ENCODE results near the gene SKP1.

SKP1 gene

GRCh38 chr5:134110382-134110781 is 66.4 kb downstream of the SKP1 start:
- no peak overlapping the region for H3K9ac ChIP-seq (ENCODE audit: low read depth, low read length)
- H3K27me3 ChIP-seq (ENCODE audit: control insufficient read depth, insufficient read depth, low read length), result peaks cover 27% of the 10 kb centered on the region
- no peaks in the 10 kb centered on the region for H3K36me3 ChIP-seq (ENCODE audit: control insufficient read depth, insufficient read depth, low read length)
- no peak overlapping the region for H3K4me3 ChIP-seq (ENCODE audit: low read depth, low read length)
- no peaks in the 10 kb centered on the region for H3K9me3 ChIP-seq (ENCODE audit: control insufficient read depth, insufficient read depth, low read length)
- no peaks in the 10 kb centered on the region for H3K4me1 ChIP-seq (ENCODE audit: control insufficient read depth, insufficient read depth, low read length)

DNA sequence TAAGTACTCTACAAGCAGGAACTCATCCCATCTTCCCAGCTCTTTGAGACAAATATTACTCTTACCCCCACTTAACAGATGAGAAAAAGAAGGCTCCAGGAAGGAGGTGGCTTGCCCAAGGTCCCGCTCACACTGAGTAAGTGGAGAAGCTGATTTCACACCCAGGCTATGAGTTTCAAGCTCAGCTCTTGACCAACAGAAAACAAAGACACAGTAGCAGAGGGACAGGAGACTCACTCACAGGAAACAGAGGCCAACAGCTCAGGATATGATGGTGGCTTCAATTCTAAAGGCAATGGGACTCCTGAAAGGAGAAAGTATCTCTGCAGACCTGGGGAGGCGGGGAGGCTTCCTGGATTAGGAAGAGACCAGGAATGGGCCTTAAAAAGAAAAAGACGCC is 69.0 kb downstream of the SKP1 start:
- H3K9ac ChIP-seq (ENCODE audit: low read depth, low read length), result no peak overlapping the region
- peaks cover 5% of the 10 kb centered on the region for H3K4me1 ChIP-seq (ENCODE audit: control insufficient read depth, insufficient read depth, low read length)
- H3K9me3 ChIP-seq (ENCODE audit: control insufficient read depth, insufficient read depth, low read length), result no peaks in the 10 kb centered on the region
- no peaks in the 10 kb centered on the region for H3K36me3 ChIP-seq (ENCODE audit: control insufficient read depth, insufficient read depth, low read length)
- H3K27me3 ChIP-seq (ENCODE audit: control insufficient read depth, insufficient read depth, low read length), result peaks cover 17% of the 10 kb centered on the region
- H3K4me3 ChIP-seq (ENCODE audit: low read depth, low read length), result no peak overlapping the region

DNA sequence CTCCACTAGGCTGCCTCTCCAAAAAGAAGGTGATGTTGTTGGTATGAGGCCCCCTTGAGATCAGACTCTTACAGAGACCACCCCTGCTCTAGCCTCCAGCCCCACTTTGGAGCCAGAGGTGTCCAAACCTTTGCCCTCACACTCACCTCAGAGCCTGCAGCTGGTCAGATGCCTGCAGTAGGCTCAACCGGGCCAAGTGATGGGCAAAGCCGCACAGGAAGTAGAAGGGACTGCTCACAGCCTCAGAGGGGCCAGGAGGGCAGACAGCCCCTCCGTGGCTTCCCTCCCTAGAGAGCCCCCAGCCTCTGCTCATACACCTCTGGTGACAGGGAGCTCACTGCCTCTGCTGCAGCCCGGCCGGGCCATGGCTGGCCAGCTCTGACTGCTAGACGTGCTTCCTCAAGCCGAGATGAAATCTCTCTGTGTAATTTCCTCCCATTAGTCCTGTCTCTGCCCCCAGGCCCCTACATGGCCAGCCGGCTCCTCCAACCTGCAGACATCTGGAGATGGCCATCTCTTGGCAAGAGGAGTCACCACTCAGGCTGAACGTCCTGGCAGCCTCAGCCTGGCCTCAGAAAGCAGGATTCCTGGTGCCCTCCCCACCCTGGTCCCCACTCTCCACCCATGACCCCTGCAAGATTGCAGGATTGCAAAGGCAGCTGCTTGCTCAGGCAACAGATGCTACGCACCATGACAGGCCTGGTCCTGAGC is 69.6 kb downstream of the SKP1 start:
- H3K9ac ChIP-seq (ENCODE audit: low read depth, low read length), result no peak overlapping the region
- H3K4me3 ChIP-seq (ENCODE audit: low read depth, low read length), result no peak overlapping the region
- no peaks in the 10 kb centered on the region for H3K36me3 ChIP-seq (ENCODE audit: control insufficient read depth, insufficient read depth, low read length)
- H3K27me3 ChIP-seq (ENCODE audit: control insufficient read depth, insufficient read depth, low read length), result peaks cover 11% of the 10 kb centered on the region
- H3K9me3 ChIP-seq (ENCODE audit: control insufficient read depth, insufficient read depth, low read length), result no peaks in the 10 kb centered on the region
- H3K4me1 ChIP-seq (ENCODE audit: control insufficient read depth, insufficient read depth, low read length), result peaks cover 7% of the 10 kb centered on the region

DNA sequence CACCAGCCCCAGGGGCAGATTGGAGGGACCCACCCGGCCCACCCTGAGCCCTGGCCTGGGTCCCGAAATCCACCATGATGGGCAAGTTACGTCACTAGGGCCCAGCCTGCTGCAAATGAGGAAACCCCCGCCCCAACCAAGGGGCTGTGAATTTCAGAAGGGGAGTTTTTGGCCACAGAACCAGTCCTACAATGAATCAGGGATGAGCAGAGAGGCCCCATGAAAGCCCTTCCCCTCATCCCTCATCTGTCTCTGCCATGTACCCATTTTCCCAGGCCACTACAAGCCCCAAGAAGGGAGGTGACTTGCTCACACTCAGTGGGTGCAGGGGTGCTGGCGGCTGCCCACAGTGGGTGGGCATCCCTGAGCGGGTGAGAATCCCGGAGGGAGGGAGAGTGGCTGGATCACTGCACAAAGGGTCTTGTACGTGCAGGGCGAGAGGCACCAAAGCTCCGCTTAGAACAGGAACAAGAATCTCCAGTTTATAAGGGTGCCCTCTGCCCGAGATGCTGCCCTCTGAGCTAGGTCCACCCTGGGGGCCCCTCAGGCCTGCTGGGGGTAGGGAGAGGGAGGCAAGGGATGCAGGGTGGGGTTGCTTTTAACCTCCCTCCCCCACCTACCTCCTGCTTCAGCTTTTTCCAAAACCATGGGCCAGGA is 72.6 kb downstream of the SKP1 start:
- H3K27me3 ChIP-seq (ENCODE audit: control insufficient read depth, insufficient read depth, low read length), result no peaks in the 10 kb centered on the region
- H3K4me3 ChIP-seq (ENCODE audit: low read depth, low read length), result no peak overlapping the region
- H3K36me3 ChIP-seq (ENCODE audit: control insufficient read depth, insufficient read depth, low read length), result no peaks in the 10 kb centered on the region
- H3K4me1 ChIP-seq (ENCODE audit: control insufficient read depth, insufficient read depth, low read length), result peaks cover 28% of the 10 kb centered on the region
- no peaks in the 10 kb centered on the region for H3K9me3 ChIP-seq (ENCODE audit: control insufficient read depth, insufficient read depth, low read length)
- no peak overlapping the region for H3K9ac ChIP-seq (ENCODE audit: low read depth, low read length)

DNA sequence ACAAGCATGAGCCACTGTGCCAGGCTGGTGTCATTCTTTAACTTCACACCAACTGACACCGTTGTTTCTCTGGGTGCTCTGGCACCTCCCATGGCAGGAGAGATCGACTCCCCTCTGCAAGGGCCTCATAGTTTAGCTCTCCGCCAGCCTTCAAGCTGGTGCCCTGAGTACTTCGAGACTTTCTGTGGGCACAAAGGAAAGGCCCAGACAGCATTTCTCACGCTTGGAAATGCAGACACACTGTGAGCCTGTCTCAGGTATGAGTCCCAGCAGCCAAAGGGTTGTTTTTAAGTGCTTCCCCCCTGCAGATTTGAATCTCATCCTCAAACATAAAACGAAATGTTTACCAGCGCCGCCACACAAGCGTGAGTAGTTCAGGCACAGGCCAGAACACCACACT is 73.4 kb downstream of the SKP1 start:
- Histone ChIP-seq H3K4me3 (ENCODE audit: low read depth, low read length) (no peak overlapping the region), H3K4me1 (ENCODE audit: control insufficient read depth, insufficient read depth, low read length) (peaks cover 31% of the 10 kb centered on the region), H3K9me3 (ENCODE audit: control insufficient read depth, insufficient read depth, low read length) (no peaks in the 10 kb centered on the region), H3K36me3 (ENCODE audit: control insufficient read depth, insufficient read depth, low read length) (no peaks in the 10 kb centered on the region), H3K9ac (ENCODE audit: low read depth, low read length) (no peak overlapping the region), H3K27me3 (ENCODE audit: control insufficient read depth, insufficient read depth, low read length) (peaks cover 2% of the 10 kb centered on the region)

GRCh38 chr5:134101686-134102439 is 74.9 kb downstream of the SKP1 start:
- peaks cover 31% of the 10 kb centered on the region for H3K4me1 ChIP-seq (ENCODE audit: control insufficient read depth, insufficient read depth, low read length)
- H3K9me3 ChIP-seq (ENCODE audit: control insufficient read depth, insufficient read depth, low read length), result no peaks in the 10 kb centered on the region
- H3K36me3 ChIP-seq (ENCODE audit: control insufficient read depth, insufficient read depth, low read length), result no peaks in the 10 kb centered on the region
- H3K9ac ChIP-seq (ENCODE audit: low read depth, low read length), result no peak overlapping the region
- no peak overlapping the region for H3K4me3 ChIP-seq (ENCODE audit: low read depth, low read length)
- peaks cover 3% of the 10 kb centered on the region for H3K27me3 ChIP-seq (ENCODE audit: control insufficient read depth, insufficient read depth, low read length)

DNA sequence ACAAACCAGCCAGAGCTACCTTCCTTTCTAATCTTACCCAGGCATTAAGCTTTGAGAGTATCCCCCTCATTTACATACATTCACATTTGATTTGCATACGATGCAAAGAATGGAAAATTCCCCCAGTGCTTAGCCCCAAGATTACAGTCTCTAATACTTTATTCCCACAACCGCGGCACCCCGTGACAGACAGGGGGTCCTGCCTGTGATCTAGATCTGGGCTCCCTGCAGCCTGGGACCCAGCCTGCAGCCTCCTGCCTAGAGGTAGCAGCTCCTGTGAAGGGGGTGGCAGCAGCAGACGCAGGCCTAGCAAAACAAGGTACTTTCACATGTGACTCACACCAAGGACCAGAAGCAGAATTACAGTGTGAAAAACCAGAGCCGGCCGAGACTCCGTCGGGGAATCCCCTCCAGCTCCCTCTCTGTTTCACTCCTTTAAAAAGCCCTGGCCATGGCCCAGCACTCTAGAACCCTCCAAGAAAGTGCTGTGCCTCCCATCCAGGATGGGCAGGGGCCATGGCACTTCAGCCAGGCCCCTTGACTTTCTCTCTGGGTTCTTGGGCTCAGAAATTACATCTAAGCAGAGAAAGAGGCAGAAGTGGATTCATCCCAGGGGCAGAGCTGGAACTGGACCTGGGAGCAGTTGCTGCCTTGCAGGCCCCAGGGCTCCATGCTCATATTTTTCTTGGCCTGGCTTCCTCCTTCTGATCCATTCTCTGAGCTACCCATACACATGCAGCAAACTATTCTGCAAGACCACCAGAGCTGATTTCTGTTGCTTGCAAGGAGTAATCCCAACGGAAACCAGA is 76.3 kb downstream of the SKP1 start:
- Histone ChIP-seq H3K4me3 (ENCODE audit: low read depth, low read length) (no peak overlapping the region), H3K27me3 (ENCODE audit: control insufficient read depth, insufficient read depth, low read length) (peaks cover 3% of the 10 kb centered on the region), H3K4me1 (ENCODE audit: control insufficient read depth, insufficient read depth, low read length) (peaks cover 31% of the 10 kb centered on the region), H3K36me3 (ENCODE audit: control insufficient read depth, insufficient read depth, low read length) (no peaks in the 10 kb centered on the region), H3K9me3 (ENCODE audit: control insufficient read depth, insufficient read depth, low read length) (no peaks in the 10 kb centered on the region), H3K9ac (ENCODE audit: low read depth, low read length) (peak overlapping the region; percentile 55)

GRCh38 chr5:134099939-134100282 is 76.8 kb downstream of the SKP1 start:
- H3K4me1 ChIP-seq (ENCODE audit: control insufficient read depth, insufficient read depth, low read length), result peaks cover 27% of the 10 kb centered on the region
- peaks cover 3% of the 10 kb centered on the region for H3K27me3 ChIP-seq (ENCODE audit: control insufficient read depth, insufficient read depth, low read length)
- H3K9me3 ChIP-seq (ENCODE audit: control insufficient read depth, insufficient read depth, low read length), result no peaks in the 10 kb centered on the region
- no peak overlapping the region for H3K9ac ChIP-seq (ENCODE audit: low read depth, low read length)
- no peaks in the 10 kb centered on the region for H3K36me3 ChIP-seq (ENCODE audit: control insufficient read depth, insufficient read depth, low read length)
- H3K4me3 ChIP-seq (ENCODE audit: low read depth, low read length), result no peak overlapping the region

GRCh38 chr5:134099288-134099872 is 77.4 kb downstream of the SKP1 start:
- Histone ChIP-seq H3K9ac (ENCODE audit: low read depth, low read length) (no peak overlapping the region), H3K4me3 (ENCODE audit: low read depth, low read length) (no peak overlapping the region), H3K27me3 (ENCODE audit: control insufficient read depth, insufficient read depth, low read length) (peaks cover 3% of the 10 kb centered on the region), H3K9me3 (ENCODE audit: control insufficient read depth, insufficient read depth, low read length) (no peaks in the 10 kb centered on the region), H3K36me3 (ENCODE audit: control insufficient read depth, insufficient read depth, low read length) (no peaks in the 10 kb centered on the region), H3K4me1 (ENCODE audit: control insufficient read depth, insufficient read depth, low read length) (peaks cover 26% of the 10 kb centered on the region)

Measured in iPS-15b (cell line).